GM10847 (cell line): Measurements from ENCODE around the gene BCL11B.

Experiments
- POLR2A ChIP-seq: IDR thresholded peaks from 2 replicates; pipeline ENCODE4 v1.6.1; 2011; ENCODE audit not compliant: insufficient read length; ENCODE audit errors: extremely low read depth

Gene BCL11B

DNA sequence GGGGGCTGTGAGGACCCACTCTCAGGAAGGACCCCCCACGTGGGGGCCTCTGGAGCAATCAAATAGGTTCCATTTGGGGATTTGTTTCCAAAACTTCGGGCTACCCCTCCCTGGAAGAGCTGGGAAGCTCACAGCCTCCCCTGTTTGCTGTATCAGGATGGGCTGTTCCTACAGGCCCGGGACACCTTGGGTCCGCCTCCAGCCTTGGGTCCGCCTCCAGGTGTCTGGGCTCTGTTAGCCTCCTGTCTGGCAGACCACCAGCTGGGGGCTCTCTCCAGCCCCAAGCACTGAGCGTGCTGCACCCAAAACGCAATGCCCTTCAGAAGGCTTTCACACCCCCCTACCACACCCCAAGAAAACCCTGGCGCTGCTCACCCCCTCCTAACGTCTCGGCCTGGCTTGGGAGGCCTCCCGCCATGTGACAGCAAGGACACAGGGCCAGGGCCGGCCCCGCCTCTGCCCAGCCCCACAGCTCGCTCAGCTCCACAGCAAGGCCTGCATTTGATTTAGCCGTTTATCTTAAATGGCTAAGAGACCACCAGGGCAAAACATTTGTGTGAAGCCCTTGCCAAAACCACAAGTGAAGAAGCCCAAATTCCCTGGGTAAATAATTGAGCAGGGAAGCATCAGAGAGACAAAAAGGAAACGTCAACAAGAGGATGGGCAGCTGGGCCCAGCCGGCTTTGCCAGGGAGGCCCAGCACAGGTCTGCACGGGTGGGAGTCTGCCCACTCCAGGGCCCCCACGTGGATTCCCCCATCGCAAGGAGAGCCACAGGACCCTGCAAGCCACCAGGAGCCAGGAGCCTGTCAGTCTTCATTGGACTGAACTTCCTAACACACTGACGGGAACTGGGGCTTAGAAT is 39.9 kb downstream of the BCL11B start:
- TF ChIP-seq POLR2A, result no peak

DNA sequence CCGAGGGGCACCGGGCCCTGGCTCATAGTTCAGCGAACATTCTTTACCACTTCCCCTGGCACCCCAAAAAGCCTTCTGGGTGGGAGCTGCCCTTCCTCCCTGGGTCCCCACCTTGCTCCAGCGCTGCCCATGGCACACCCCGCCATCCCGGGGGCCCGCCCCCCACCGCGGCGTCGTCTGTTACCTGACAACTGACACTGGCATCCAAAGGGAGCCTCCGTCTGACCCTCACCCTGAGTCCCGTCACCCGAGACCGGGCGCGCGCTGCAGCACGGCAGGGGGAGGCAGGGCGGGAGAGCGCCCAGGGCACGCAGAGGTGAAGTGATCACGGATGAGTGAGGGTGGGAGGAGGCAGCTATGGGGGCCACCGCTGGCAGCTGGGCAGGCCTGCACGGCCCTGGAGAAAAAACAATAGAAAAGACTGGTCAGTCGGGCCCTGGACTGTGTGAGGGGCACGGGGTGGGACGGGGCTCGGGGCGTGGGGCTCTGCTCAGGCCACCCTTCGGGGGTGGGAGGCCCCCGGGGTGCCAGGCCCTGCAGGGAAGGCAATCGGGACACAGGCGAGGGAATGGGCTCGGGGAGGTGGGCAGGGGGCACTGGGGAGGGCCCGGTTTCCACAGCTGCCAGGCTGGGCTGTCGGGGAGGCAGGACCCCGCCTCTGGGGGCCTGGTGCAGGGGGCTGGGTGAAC is 40.7 kb downstream of the BCL11B start:
- TF ChIP-seq POLR2A, result no peak

DNA sequence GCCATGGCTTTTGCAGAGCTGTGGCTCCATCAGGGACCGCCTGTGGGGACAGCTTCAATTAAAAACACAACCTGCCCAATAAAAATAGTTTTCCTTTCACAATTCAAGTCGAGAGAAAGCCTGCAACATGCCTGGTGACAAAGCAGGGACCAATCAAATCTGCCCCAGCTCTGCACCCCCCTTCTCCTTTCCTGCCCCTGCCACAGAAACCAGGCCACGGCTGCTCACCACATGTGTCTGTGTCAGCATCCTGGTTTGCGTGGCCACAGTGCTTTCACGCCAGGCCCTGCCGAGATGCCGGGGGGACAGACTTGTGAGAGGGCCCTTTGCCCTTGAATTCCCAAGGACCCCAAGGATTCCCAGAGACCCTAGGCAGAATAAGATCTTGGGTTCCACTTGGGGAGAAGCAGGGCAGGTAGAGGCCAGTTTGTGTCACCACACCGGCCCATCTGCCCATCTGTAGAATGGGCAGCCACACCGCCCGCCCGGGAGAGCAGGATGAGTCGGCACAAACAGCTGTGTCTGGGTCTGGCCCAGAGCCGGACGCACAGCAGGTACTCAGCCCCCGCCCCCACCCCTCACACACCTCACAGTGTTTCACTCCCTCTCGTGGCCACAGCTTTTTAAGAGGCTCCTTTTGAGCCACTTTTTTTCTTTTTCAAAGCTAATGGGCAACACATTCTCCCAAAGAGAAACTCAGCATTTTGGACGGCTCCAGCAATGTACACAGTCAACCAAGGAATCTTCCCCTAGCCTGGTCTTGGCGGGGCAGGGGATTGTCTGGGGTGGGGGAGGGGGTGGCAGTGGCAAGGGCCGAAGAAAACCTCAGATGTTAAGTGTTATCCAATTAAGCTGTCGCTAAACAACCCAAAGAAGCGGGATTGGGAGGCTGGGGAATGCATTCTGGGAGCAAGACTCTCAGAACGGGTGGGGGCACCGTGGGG is 41.5 kb downstream of the BCL11B start:
- TF ChIP-seq POLR2A, result no peak

DNA sequence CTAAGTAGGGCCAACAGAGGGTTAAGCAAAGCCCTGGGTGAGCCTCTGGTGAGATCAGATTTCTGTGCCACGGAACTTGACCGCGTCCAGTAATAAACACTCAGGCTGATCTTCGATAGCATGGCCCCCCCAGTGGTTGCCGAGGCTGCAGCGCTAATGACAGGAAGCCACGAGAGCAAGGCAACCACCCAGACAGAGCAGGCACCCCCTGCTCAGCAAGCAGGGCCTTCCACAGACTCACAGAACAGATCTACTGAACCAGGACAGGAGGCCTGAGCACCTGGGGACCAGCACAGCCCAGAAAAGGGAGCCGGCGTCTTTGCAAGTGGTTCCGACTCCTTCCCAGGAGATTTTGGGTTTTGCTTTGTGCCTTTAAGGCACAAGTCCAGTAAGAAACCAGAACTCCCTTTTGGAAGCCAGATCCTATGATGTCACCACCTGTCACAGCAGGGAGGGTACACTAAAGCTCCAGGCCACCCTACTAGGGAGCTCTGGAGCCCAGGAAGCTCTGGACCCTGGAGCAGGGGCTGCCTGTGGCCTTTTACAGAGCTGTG is 42.3 kb downstream of the BCL11B start:
- TF ChIP-seq POLR2A, result no peak

DNA sequence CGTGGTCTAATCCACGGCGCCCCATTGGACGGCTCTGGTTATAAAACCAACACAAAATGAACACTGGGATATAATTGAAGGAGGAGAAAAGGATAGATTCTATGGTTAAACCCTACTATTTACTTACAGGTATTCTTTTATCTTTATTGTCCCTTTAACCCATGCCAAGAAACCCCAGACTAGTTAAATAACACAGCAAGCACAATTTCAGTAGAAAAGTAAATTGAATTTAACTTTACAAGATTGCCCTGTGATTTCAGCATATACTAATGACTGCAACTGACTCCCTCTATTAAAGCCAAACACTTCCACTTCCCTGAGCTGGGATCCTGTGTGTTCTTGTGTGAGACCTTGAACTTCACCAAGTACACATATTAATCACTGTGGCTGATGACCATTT is 45.3 kb downstream of the BCL11B start:
- no peak for TF ChIP-seq POLR2A

DNA sequence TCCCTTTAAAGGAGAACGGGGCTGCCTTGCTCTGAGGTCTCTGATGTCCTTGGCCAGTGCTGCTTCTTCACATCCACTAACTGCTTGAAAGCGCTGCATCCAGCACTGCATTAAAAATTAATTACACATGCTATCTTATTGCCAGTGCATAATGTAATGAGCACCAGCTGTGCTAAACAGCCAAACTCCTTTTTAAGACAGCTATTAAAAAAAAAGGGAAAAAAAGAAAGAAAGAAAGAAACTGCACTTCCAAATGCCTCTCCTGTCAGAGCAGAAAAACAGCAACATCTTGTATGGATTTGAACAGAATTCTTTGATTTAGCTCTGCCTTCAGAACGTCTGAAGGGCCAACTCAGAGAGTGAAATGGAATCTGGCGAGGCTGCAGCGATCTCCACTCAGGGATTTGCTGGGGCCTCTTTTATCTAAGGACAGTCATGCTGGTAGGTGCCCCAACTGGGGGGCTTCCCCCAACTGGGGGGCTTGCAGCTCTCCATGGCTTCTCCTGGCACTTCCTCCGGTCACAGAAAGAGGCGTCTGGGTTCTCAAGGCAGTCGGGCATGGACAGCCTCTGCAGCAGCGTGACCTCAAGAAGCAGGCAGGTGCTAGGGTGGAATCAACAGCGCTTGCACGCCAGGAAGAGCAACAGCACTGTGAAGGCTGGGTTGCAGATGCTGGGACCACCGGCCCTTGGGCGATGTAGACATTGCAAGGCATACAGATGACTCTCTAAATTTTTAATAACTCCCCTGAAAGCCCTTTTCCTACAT is 46.4 kb downstream of the BCL11B start:
- TF ChIP-seq POLR2A, result no peak

DNA sequence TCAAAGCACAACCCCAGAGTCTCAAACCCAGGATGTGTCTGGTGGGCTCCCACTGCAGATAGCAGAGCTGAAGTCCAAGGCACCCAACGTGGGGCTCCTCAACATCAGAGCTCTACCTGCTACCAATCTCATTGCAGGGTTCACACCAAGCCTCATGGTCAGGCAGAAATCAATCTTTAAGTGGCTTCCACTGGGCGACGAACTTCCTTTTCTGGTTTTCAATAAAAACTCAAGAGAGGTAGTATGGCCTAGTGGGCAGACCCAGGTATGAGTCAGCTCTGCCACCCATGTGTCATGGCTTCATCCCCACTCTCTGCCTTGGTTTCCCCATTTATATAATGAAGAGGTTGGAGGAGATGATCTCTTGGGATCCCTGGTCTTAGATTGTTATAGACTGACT is 47.0 kb downstream of the BCL11B start:
- TF ChIP-seq POLR2A, result no peak

DNA sequence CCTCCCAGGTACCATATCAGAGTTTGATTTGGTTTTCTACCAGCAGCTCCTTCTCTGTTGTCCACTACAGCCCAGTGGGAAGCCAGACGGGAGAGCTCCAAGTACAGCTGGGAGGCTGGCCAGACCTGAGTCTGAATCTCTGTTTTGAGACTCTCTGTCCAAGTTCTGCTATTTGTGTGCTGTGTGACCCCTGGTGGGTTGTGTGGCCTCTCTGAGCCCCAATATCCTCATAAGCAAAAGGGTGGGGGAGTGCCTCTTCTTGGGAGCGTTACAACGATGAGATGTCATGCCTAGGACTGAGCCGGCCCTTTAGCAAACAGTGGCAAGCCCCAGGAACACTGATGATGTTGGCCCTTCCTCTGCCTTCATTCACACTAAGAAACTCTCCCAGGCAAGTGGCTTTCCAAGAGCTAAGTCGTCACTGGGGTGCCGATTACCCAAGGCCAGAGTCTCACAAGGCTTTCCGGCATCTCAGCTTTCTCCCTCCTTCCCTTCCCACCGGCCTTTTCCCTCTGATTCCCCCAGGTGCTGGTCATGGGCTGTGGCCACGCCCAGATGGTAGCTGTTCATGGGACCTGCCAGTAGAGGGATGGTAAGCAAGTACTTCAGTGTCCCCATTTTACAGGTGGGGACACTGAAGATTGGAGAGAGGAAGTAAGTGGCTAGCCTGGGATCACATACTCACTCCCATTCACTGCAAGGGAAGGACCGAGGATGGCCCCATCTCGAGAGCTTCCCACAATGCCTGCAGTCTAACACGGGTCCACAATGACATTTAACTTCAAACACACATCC is 47.7 kb downstream of the BCL11B start:
- TF ChIP-seq POLR2A, result no peak

DNA sequence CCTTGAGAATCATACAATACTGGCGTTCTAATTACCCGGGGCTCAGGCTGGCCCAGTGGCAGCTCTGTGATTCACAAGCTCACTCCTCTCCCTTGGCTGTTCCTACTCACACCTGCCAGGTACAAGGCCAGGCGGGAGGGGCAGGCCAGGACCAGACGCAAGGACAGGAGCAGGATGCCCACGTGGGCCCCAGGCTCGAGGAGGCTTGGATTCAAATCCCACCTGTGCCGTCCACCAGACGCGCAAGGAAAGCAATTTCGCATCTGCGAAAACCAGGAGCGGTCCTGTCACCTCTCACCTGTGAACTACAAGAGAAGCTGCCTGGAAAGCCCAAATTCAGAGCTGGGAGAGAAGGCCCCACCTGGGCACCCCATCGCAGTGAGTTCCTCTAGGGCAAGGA is 50.6 kb downstream of the BCL11B start:
- TF ChIP-seq POLR2A, result no peak

DNA sequence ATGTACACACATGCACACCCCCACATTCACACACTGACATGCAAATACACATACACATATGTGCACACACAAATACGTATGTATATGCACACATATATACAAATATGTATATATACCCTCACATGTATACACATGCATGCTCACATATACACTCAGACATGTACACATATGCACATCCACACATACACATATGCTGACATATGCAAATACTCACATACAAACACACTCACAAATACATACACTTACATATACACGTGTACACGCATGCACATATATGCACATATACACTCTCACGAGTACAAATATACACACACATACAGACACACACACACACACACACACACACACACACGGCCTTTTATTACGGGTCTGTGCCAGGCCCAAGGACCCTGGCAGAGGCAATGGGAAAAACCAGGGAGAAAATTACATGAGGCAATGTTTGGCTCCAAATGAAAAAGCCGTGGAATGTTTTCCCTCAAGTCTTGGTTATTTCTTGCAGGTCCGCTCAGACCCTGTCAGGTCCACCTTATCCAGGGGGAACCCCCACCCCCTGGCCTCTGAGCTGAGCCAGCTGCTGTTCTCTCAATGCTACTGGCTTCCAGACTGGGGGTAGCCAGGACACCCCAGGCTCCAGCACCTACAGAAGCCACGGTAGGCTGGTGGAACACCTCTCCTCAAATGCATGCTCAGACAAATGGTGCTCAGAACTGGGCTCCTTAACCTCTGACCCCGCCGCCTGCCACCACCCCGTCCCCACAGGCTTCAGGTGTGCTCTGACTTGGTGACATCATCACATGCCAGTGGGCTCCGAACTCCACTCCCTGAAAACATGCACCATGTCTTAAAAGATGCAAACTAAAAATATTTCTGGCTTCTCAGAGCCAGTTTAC is 54.7 kb downstream of the BCL11B start:
- TF ChIP-seq POLR2A, result no peak

DNA sequence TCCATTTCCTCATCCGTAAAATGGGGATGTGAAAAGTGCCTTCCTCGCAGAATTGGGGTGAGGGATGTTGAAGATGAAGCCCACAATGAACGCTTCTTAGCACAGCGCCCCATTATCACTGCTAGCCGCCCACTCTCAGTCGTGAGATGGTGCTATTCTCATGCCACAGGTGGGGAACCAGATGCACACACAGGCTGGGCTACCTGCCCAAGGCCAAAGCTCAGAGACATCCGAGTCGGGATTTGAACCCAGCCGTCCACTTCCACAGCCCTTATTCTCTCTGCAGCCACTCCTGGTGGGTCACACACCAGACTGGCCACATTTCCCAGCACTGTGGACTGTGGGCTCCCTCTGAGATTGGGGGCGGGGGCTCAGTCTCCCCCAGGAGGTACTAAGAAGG is 55.8 kb downstream of the BCL11B start:
- no peak for TF ChIP-seq POLR2A

DNA sequence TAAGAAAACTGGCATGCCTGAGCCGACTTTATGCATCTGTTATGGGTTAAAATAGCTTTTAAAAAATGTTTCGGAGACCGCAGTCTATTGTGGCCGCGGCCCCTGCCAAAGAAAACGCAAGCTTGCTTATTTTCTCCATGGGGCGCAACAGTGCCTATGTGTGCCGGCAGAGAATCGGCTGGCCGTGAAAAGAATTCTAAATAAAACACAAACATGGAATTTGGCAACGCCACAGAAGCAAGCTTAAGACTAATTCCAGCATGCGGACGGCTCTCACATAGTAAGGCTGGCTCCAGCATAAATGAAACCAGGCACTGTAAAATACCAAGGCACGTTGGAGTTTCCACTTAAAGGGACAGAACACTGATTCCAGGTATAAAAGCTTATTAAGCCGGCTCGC is 56.7 kb downstream of the BCL11B start:
- no peak for TF ChIP-seq POLR2A

DNA sequence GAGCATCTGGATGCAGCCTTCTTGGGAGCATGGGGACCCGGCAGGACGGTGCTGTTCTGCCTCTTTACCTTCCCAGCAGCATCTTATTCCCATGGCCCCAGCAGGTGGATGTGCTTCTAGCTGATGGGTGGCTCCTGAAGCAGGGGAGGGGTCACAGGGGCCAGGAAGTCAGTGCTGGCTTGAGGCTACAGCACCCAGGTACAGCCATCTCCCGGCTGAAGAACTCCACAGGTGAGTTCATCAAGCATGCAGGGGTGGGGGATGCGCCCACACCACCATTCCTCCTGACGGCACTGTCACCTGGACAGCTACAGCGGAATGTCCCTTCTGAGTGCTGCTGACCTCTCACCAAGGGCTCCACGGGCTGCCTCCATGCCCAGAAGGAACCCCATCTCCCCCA is 57.3 kb downstream of the BCL11B start:
- TF ChIP-seq POLR2A, result no peak
